Vagina (tissue), 2 donors: ENCODE measurements around the gene CCNQ.

Source experiments
- CTCF ChIP-seq, 3 experiments: fragments of 450-650 bp in 2 of 3; fragments of 200-600 bp in 1 of 3; sonication (generic) in 1 of 3; IDR thresholded peaks; one replicate each; pipeline ENCODE4 v1.5.1; 2017 to 2019; ENCODE audit warnings: antibody characterized with exemption in 3 of 3, mild to moderate bottlenecking in 2 of 3, moderate library complexity in 2 of 3
- POLR2A ChIP-seq, 2 donors: fragments of 450-650 bp; IDR thresholded peaks; one replicate each; pipeline ENCODE4 v1.6.1; 2017; ENCODE audit warnings: antibody characterized with exemption in 2 of 2, mild to moderate bottlenecking in 2 of 2, moderate library complexity in 2 of 2

DNA sequence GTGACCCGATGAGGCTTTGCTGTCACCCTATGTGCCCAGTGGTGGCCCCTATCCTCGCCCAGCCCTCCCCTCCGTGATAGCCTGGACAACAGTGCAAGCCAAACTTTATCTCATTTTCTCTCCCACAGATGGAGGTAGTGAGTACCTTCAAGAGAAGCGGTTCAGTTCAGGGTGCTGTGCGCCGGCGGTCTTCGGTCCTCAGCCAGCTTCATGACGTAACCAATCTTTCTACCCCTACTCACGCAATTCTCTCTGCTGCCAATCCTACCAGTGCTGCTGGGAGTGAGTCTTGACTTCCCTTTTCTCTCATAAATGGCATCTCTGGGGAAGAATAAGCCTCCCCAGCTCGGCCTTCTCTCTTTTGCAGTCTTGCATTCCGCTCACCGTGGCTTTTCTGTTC, 29.5 kb downstream of the CCNQ start:
- no peak for TF ChIP-seq POLR2A (IDR thresholded peaks at IDR 0.05)
- no peak for TF ChIP-seq CTCF (IDR thresholded peaks at IDR 0.05)
